Metanephros (tissue), 2 donors: ENCODE measurements around the gene TRMO. TPM values are rescaled to one million over a fixed set of nuclear protein-coding genes. Genes with fewer than 3 reads are reported as not detected.

ENCODE experiments used
- small RNA-seq: library from RNA; depleted of rRNA; stranded (forward); fragments of <200 nt; gene quantifications from one replicate; pipeline ENCODE3, GENCODE V24; 2014; ENCODE audit warnings: low replicate concordance
- total RNA-seq: library from RNA; depleted of rRNA; stranded (reverse); fragments of >200 nt; gene quantifications from one replicate; pipeline ENCODE4 v1.2.3, GENCODE V29; 2014

TRMO gene, protein sequence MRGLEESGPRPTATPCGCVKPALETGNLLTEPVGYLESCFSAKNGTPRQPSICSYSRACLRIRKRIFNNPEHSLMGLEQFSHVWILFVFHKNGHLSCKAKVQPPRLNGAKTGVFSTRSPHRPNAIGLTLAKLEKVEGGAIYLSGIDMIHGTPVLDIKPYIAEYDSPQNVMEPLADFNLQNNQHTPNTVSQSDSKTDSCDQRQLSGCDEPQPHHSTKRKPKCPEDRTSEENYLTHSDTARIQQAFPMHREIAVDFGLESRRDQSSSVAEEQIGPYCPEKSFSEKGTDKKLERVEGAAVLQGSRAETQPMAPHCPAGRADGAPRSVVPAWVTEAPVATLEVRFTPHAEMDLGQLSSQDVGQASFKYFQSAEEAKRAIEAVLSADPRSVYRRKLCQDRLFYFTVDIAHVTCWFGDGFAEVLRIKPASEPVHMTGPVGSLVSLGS
- total RNA-seq = 14.9 TPM

GRCh38 chr9:97921959-97922724 is at the start of gene TRMO:
Gene TRMO (minus strand): TSS chr9:97922500. CDS start chr9:97922493, 7 bp downstream.

DNA sequence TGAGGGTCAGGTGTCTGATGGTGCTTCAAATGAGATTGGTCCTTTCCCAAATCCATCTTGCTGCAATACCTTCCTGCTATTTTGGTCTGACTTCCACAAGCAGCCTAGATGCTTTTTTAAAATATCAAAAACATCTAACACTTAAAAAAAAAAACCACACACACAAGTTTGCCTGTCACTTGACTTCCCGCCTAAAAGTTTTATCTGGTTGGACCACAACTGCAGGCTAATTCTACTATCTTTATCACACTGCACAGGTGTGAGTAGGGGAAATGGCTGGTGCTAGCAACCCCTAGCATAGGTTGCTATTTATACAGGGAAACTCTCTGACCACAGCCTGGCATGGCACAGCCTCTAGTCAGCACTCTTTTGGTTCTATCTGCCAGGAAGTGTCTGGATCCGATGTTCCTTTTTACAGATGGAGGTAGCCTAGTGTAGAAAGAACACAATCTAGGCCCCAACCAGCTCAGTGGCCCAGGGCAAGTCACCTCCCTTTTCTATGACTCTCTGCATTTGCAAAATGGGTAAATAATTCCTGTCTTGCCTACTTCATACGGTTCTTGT is 15.9 kb upstream of the TRMO start, which contains the start of gene HEMGN:
TSS of gene HEMGN (minus strand) at position 92 of the 564 bp plus-strand sequence. CDS start at position 56, 36 bp downstream.

Small RNA genes within 50 kb of the gene (small RNA-seq; reads per million reads assigned to genes)
- not detected for gene RF00019

Other genes starting within 250 kb of the TRMO start
- 15.6 TPM for gene XPA, start 225.2 kb downstream of the TRMO start, total RNA-seq
- not detected for gene FOXE1, start 69.3 kb downstream of the TRMO start, total RNA-seq
- gene HEMGN, start 15.7 kb upstream of the TRMO start, total RNA-seq = 12.8 TPM
- 21.8 TPM for gene ANP32B, start 60.8 kb upstream of the TRMO start, total RNA-seq
- 26.4 TPM for gene NANS, start 134.2 kb upstream of the TRMO start, total RNA-seq
- 4.3 TPM for gene TRIM14, start 196.7 kb upstream of the TRMO start, total RNA-seq